HEK293 (cell line): ENCODE results near the gene RAB8A.

ENCODE experiments used
- CTCF ChIP-seq: fragments of 450-650 bp; formaldehyde crosslinking; IDR thresholded peaks from 2 replicates; pipeline ENCODE4 v1.5.1; 2016; ENCODE audit warnings: missing biosample characterization, missing genetic modification characterization
- PRDM6 ChIP-seq: fragments of 450-650 bp; formaldehyde crosslinking; IDR thresholded peaks from 2 replicates; pipeline ENCODE4 v1.5.1; 2017; ENCODE audit warnings: missing biosample characterization, missing genetic modification characterization
- REPIN1 ChIP-seq: fragments of 450-650 bp; formaldehyde crosslinking; IDR thresholded peaks from 2 replicates; pipeline ENCODE4 v1.5.1; 2017; ENCODE audit warnings: missing biosample characterization, missing genetic modification characterization, low read depth
- SP7 ChIP-seq: fragments of 450-650 bp; formaldehyde crosslinking; IDR thresholded peaks from 2 replicates; pipeline ENCODE4 v1.5.1; 2016; ENCODE audit warnings: missing biosample characterization, missing genetic modification characterization
- ZFP37 ChIP-seq: fragments of 450-650 bp; formaldehyde crosslinking; IDR thresholded peaks from 2 replicates; pipeline ENCODE4 v1.5.1; 2016; ENCODE audit warnings: missing biosample characterization, missing genetic modification characterization
- ZNF133 ChIP-seq: fragments of 450-650 bp; formaldehyde crosslinking; IDR thresholded peaks from 2 replicates; pipeline ENCODE4 v1.5.1; 2016; ENCODE audit warnings: missing biosample characterization, missing genetic modification characterization
- ZNF416 ChIP-seq: fragments of 450-650 bp; formaldehyde crosslinking; IDR thresholded peaks from 2 replicates; pipeline ENCODE4 v1.5.1; 2016; ENCODE audit warnings: missing biosample characterization, missing genetic modification characterization
- ZNF785 ChIP-seq: fragments of 450-650 bp; formaldehyde crosslinking; IDR thresholded peaks from 2 replicates; pipeline ENCODE4 v1.5.1; 2016; ENCODE audit warnings: missing biosample characterization, missing genetic modification characterization

GRCh38 chr19:16074488-16075365 is 37.0 kb upstream of the RAB8A start:
- no peak for TF ChIP-seq SP7 (tag by site-specific recombination)
- no peak for TF ChIP-seq ZFP37 (tag by site-specific recombination)
- no peak for TF ChIP-seq CTCF (tag by site-specific recombination)
- TF ChIP-seq ZNF133 (tag by site-specific recombination): no peak
- TF ChIP-seq ZNF416 (tag by site-specific recombination): no peak
- no peak for TF ChIP-seq ZNF785 (tag by site-specific recombination)
- no peak for TF ChIP-seq REPIN1 (tag by site-specific recombination)
- TF ChIP-seq PRDM6: no peak
